Loucy (cell line): ENCODE results near the gene SEZ6.

Experiments
- H2AFZ ChIP-seq: fragments of 200-600 bp; sonication (generic); 2 replicates; pipeline ENCODE4 v1.6.0; 2016; ENCODE audit warnings: antibody characterized with exemption, mild to moderate bottlenecking, low read length, moderate library complexity
- H3F3A ChIP-seq: fragments of 200-600 bp; 2 replicates; pipeline ENCODE4 v1.6.0; 2016; ENCODE audit warnings: antibody characterized with exemption, low read depth, mild to moderate bottlenecking
- H3K27me3 ChIP-seq: fragments of 200-600 bp; sonication (generic); 2 replicates; pipeline ENCODE4 v1.6.1; 2014; ENCODE audit warnings: low read length, mild to moderate bottlenecking; ENCODE audit not compliant: insufficient read depth, poor library complexity, severe bottlenecking
- H3K36me3 ChIP-seq: fragments of 200-600 bp; sonication (generic); 2 replicates; pipeline ENCODE4 v1.6.1; 2016; ENCODE audit warnings: low read length; ENCODE audit not compliant: insufficient read depth
- H3K4me1 ChIP-seq: fragments of 200-600 bp; sonication (generic); 2 replicates; pipeline ENCODE4 v1.5.1; 2014; ENCODE audit warnings: low read length, mild to moderate bottlenecking; ENCODE audit not compliant: insufficient read depth, poor library complexity, severe bottlenecking
- H3K4me2 ChIP-seq: fragments of 200-600 bp; sonication (generic); 2 replicates; pipeline ENCODE4 v1.6.0; 2014; ENCODE audit warnings: antibody characterized with exemption, low read length, low read depth, mild to moderate bottlenecking; ENCODE audit not compliant: poor library complexity, severe bottlenecking
- H3K4me3 ChIP-seq: fragments of 200-600 bp; sonication (generic); 2 replicates; pipeline ENCODE4 v1.5.1; 2014; ENCODE audit warnings: low read length, mild to moderate bottlenecking, mixed read lengths; ENCODE audit not compliant: poor library complexity, severe bottlenecking
- H3K79me2 ChIP-seq: fragments of 200-600 bp; sonication (generic); 2 replicates; pipeline ENCODE4 v1.6.1; 2014; ENCODE audit warnings: low read length; ENCODE audit not compliant: insufficient read depth
- H3K9ac ChIP-seq: fragments of 200-600 bp; sonication (generic); 2 replicates; pipeline ENCODE4 v1.6.0; 2014; ENCODE audit warnings: mild to moderate bottlenecking, low read depth, low read length, moderate library complexity; ENCODE audit not compliant: poor library complexity, severe bottlenecking
- H3K9me2 ChIP-seq: fragments of 200-600 bp; sonication (generic); replicated peaks from 2 replicates; pipeline ENCODE4 v1.6.1; 2016; ENCODE audit warnings: low read depth, low read length, mixed read lengths
- H3K9me3 ChIP-seq: fragments of 200-600 bp; sonication (generic); 2 replicates; pipeline ENCODE4 v1.6.1; 2014; ENCODE audit warnings: mild to moderate bottlenecking, antibody characterized with exemption, low read length, low read depth; ENCODE audit not compliant: insufficient read depth
- H4K20me1 ChIP-seq: fragments of 200-600 bp; sonication (generic); 2 replicates; pipeline ENCODE4 v1.6.0; 2014; ENCODE audit warnings: antibody characterized with exemption, low read length, mild to moderate bottlenecking; ENCODE audit not compliant: insufficient read depth, poor library complexity, severe bottlenecking
- EZH2phosphoT487 ChIP-seq: fragments of 200-600 bp; IDR thresholded peaks from 2 replicates; pipeline ENCODE4 v1.6.1; 2018; ENCODE audit warnings: antibody characterized with exemption, mild to moderate bottlenecking, moderate library complexity, borderline replicate concordance
- TF ChIP-seq, protein P1 (sequence below): fragments of 200-600 bp; sonication (generic); conservative IDR thresholded peaks from 2 replicates; pipeline ENCODE4 v1.5.1; 2014; ENCODE audit warnings: mild to moderate bottlenecking, antibody characterized with exemption, low read length

SEZ6 gene

GRCh38 chr17:29051194-29051593, 45.4 kb upstream of the SEZ6 start:
- no peaks in the 10 kb centered on the region for H4K20me1 ChIP-seq
- no peak overlapping the region for H2AFZ ChIP-seq
- TF ChIP-seq EZH2phosphoT487, result no peak
- TF ChIP-seq, protein P1, sequence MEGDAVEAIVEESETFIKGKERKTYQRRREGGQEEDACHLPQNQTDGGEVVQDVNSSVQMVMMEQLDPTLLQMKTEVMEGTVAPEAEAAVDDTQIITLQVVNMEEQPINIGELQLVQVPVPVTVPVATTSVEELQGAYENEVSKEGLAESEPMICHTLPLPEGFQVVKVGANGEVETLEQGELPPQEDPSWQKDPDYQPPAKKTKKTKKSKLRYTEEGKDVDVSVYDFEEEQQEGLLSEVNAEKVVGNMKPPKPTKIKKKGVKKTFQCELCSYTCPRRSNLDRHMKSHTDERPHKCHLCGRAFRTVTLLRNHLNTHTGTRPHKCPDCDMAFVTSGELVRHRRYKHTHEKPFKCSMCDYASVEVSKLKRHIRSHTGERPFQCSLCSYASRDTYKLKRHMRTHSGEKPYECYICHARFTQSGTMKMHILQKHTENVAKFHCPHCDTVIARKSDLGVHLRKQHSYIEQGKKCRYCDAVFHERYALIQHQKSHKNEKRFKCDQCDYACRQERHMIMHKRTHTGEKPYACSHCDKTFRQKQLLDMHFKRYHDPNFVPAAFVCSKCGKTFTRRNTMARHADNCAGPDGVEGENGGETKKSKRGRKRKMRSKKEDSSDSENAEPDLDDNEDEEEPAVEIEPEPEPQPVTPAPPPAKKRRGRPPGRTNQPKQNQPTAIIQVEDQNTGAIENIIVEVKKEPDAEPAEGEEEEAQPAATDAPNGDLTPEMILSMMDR, result no peak
- H3K4me3 ChIP-seq, result no peak overlapping the region
- H3K79me2 ChIP-seq, result no peaks in the 10 kb centered on the region
- no peaks in the 10 kb centered on the region for H3K9me2 ChIP-seq
- H3K27me3 ChIP-seq, result no peaks in the 10 kb centered on the region
- no peaks in the 10 kb centered on the region for H3F3A ChIP-seq
- H3K9ac ChIP-seq, result no peak overlapping the region
- no peak overlapping the region for H3K4me2 ChIP-seq
- no peaks in the 10 kb centered on the region for H3K9me3 ChIP-seq
- peaks cover 4% of the 10 kb centered on the region for H3K4me1 ChIP-seq
- no peaks in the 10 kb centered on the region for H3K36me3 ChIP-seq

DNA sequence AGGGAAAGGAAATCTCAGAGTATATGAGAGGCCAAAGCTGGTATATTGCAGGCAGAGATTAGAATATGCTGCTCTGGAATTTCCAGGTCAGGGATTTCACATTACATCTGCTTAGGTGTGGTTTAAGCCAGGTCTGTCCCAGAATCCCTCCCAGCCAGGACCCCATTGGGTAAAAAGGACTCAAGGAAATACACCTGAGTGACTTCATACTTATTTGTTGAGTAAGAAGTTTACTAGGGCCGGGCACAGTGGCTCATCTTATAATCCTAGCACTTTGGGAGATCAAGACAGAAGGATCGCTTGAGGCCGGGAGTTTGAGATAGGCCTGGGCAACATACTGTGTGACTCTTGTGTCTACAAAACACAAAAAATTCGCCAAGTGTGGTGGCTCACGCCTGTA, 44.3 kb upstream of the SEZ6 start:
- peaks cover 4% of the 10 kb centered on the region for H3K4me1 ChIP-seq

DNA sequence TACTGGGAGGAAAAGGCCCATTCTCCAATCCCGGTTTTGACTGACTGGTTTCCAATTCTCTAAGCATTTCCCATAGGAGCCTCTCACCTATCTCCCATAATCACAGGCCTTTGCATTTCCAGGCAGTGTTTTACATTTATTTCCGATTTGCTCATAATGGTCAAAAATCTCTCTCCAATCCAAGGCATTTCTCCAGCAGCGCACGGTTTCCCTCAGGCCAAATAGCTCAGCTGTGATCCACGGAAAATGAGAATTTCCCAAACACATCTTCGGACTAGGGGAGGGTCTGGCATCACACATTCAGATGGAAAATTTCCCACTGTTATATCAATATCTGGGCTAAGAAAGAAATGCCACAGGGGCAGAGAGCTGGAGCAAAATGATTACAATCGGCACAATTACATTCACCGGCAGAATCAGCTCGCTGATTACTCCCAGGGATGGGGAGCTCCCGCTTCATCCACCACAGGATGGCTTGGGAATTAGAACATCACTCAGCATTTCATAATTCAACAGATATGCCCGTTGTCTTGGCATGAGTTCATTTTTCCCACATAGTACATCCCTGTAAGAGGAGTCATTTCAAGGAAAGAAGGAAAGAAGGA, 43.8 kb upstream of the SEZ6 start:
- Histone ChIP-seq H3K9me3 (no peaks in the 10 kb centered on the region), H3K4me3 (no peak overlapping the region), H3K9me2 (no peaks in the 10 kb centered on the region), H4K20me1 (no peaks in the 10 kb centered on the region), H3K4me2 (no peak overlapping the region), H3K36me3 (no peaks in the 10 kb centered on the region), H3K79me2 (no peaks in the 10 kb centered on the region), H3F3A (no peaks in the 10 kb centered on the region), H2AFZ (no peak overlapping the region), H3K4me1 (peaks cover 4% of the 10 kb centered on the region), H3K27me3 (no peaks in the 10 kb centered on the region), H3K9ac (no peak overlapping the region)
- TF ChIP-seq EZH2phosphoT487, result no peak
- TF ChIP-seq, protein P1, result no peak

More for the DNA sequence above, 44.3 kb upstream of the SEZ6 start:
- Histone ChIP-seq H3K9ac (no peak overlapping the region), H3K9me3 (no peaks in the 10 kb centered on the region), H3K4me2 (no peak overlapping the region), H3K27me3 (no peaks in the 10 kb centered on the region), H3K9me2 (no peaks in the 10 kb centered on the region), H3K4me3 (no peak overlapping the region), H4K20me1 (no peaks in the 10 kb centered on the region), H3F3A (no peaks in the 10 kb centered on the region), H3K79me2 (no peaks in the 10 kb centered on the region), H3K36me3 (no peaks in the 10 kb centered on the region), H2AFZ (no peak overlapping the region)
- TF ChIP-seq, protein P1, result no peak
- TF ChIP-seq EZH2phosphoT487, result no peak
